NCI-H2196 treated with DMSO at 0.1 percent for 48 hours (cell line): Measurements from ENCODE around the gene SEMA6B.
"Not testable (repeated sequence)": the region's sequence is repeated elsewhere in the genome, so short reads cannot be mapped to it uniquely, and the experiment has no call there.

ENCODE experiments used
- DNase-seq: peaks from one replicate; lab custom pipeline; 2025; ENCODE audit not compliant: unreplicated experiment; lab: John Stamatoyannopoulos, UW

Gene SEMA6B

DNA sequence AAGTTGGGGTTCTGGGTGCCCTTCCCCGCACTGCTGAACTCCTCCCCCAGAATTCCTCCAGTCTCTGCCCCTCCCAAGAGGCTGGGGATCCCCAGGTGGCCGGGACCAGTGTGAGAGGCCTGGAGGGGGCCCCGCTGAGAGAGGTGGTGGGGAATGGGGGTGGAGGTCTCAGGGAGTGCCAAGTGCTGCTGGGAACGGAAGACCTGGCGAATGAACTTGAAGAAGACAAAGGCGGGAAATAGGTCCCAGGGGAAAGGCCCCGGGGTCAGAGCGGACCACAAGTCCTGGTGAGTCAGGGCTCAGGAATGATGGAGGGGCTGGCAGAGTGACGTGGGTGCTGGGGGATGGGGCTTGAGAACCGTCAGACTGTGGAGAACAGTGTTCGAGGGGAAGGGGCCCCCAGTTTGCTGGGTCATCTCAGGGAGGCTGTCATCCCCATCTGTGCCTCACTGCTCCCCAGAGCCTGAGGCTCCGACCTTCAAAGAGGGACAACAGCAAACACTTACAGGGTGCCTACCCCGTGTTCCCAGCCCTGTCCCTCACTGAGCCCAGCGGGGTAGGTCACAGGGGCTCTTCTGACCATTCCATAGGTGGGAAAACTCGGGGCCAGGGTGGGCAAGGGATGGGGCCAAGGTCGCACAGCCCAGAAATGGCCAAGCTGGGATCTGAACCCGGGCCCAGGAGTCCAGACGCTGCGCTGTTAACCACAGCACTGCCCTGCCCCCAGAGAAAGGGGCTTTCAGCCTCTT, 16.0 kb upstream of the SEMA6B start:
- no peak for DNase-seq

DNA sequence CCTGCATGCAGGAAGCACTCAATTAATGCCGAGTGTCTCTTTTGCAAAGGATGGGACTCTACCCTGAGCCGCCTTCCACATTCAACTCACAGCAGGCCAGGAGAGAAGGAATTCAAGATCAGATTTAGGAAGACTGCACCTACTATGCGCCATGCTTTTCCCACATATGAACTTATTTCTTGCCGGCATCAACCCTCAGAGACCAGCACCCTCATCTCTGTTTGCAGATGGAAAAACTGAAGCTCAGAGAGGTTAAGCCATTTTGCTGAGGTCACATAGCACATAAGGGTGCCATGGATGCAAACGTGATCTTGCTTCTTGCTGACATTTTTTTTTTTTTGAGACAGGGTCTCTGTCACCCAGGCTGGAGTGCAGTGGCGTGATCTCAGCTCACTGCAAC, 14.2 kb upstream of the SEMA6B start:
- no peak for DNase-seq

DNA sequence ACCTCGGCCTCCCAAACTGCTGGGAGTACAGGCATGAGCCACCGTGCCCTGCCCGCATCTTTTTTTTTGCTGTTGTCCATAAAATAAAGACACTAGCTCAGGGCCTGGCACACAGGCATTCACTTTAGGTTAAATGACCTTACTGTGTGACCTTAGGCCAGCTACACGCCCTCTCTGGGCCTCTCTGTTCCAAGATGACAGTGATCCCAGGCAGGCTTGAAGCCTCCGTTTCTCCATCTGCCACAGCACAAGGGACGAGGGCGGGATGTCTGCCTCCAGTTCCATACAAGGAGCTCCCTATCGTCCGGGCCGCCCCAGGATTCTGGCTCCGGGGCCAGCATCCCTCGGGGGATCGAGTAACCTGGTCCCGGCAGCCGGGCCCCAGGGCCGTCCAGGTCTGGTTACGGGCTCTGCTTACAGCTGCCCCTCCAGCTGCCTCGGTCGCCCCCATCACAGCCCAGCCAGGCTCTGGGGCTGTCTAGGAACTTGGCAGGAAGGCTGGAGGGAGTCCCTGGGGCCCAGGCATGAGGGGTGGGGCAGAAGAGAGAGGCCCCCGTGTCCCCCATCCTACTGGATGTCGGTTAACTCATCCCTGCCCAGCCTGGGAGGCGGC, 11.9 kb upstream of the SEMA6B start:
- DNase-seq, result no peak

DNA sequence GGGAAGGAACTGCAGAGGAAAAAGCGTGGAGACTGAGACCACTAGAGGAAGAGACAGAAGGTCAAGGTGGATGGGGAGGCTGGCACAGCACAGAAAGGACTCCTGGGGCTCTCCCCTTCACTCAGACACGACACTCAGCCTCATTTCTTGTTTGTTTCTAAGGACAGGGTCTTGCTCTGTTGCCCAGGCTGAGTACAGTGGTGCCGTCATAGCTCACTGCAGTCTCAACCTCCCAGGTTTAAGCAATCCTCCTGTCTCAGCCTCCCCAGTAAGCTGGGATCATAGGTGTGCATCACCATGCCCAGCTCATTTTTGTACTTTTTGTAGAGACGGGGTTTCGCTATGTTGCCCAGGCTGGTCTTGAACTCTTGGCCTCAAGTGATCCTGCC, 11.4 kb upstream of the SEMA6B start:
- no peak for DNase-seq

DNA sequence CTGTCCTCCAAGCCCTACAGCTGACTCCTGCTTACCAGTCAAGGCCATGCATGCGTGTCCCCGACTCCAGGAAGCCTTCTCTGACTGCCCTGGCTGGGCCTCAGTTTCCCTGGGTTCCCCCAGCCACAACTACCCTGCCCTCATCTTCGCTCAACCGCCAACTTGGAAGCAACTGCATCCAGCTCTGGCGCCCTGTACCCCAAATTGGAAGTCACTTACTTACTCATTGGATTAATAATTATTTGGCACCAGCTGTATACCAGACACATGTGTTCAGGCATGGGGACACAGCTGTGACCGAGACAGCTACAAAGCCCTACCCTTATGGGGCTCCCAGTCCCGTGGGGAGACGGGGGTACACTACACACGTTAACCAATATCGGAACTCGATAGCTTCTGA, 10.9 kb upstream of the SEMA6B start:
- DNase-seq, result no peak

DNA sequence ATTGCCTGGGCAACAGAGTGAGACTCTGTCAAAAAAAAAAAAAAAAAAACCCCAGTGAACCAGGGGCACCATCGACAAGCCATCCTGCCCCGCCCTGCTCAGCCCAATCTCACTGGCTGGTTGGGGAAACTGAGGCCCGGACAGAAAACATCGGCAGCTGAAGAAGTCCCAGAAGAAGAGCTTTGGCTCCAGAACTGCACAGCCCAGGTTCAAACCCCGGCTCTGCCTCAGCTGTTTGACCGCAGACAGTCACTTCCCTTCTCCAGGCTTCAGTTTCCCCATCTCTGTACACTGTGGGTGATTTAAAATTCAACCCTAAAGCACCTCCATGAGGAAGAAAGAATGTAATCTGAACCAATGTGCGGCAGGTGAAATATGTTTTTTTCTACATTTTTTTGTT, 9.4 kb upstream of the SEMA6B start:
- DNase-seq, result no peak

DNA sequence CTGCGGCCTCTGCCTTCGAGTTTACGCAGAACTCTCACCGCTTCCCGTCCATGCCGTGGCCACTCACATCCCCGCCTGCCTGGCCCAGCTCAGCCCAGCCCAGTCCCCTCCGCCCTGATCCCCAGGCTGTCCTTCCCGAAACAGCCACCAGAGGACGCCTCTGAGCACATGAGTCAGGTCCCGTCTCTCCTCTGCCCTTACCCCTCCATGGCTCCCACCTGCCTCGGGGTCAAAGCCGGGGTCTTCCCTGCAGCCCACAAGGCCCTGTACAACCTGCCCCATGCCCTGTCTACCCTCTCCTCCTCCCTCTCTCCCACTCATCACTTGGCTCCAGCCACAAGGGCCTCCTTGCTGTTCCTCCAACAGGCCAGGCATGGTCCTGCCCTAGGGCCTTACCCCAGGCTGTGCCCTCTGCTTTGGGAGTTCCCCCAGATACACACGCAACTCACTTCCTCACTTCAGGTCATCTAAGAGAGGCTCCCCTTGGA, 8.1 kb upstream of the SEMA6B start:
- DNase-seq, result no peak

DNA sequence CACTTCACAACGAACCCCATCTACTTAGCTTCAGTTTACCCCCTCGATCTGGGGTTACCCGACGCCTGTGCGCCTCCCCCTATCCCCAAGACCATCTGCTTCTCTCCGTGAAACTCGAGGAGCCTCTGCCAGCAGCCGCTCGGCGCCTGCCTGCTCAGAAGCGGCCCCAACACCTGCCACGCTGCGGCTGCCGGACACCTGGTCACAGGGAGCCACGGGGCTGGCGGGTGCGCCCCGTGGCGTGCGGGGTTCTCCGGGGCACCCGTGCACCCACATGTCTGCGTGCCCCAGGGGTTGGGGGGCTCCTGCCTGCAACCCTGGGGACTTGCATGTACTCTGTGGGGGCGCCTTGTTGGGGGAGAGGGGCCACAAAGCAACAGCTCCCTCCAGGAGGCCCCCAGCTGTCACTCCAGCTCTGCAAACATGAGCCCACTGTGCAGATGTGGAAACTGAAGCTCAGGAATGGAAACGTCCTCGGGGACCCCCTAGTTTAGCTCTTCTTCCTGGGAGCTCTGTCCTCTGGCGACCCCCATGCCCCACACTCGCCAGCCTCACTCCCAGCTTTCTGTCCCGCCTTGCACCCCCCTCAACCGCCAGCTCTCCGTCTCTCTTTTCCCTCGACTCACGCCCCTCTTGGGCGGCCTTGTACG, 7.0 kb upstream of the SEMA6B start:
- no peak for DNase-seq

DNA sequence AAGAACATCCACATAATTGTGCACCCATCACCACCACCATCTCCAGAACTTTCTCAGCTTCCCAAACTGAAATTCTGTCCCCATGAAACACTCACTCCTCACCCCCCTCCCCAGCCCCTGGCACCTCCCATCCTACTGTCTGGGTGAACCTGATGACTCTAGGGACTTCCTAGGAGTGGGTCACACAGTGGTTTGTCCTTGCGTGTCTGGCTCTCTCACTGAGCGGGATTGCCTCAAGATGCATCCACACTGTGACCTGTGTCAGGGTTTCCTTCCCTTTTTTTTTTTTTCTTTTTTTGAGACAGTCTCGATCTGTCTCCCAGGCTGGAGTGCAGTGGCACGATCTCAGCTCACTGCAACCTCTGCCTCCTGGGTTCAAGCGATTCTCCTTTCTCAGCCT, 4.1 kb upstream of the SEMA6B start:
- DNase-seq, result not testable (repeated sequence)

DNA sequence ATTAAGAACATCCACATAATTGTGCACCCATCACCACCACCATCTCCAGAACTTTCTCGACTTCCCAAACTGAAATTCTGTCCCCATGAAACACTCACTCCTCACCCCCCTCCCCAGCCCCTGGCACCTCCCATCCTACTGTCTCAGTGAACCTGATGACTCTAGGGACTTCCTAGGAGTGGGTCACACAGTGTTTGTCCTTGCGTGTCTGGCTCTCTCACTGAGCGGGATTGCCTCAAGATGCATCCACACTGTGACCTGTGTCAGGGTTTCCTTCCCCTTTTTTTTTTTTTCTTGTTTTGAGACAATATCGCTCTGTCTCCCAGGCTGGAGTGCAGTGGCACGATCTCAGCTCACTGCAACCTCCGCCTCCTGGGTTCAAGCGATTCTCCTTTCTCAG, 2.6 kb upstream of the SEMA6B start:
- not testable (repeated sequence) for DNase-seq

DNA sequence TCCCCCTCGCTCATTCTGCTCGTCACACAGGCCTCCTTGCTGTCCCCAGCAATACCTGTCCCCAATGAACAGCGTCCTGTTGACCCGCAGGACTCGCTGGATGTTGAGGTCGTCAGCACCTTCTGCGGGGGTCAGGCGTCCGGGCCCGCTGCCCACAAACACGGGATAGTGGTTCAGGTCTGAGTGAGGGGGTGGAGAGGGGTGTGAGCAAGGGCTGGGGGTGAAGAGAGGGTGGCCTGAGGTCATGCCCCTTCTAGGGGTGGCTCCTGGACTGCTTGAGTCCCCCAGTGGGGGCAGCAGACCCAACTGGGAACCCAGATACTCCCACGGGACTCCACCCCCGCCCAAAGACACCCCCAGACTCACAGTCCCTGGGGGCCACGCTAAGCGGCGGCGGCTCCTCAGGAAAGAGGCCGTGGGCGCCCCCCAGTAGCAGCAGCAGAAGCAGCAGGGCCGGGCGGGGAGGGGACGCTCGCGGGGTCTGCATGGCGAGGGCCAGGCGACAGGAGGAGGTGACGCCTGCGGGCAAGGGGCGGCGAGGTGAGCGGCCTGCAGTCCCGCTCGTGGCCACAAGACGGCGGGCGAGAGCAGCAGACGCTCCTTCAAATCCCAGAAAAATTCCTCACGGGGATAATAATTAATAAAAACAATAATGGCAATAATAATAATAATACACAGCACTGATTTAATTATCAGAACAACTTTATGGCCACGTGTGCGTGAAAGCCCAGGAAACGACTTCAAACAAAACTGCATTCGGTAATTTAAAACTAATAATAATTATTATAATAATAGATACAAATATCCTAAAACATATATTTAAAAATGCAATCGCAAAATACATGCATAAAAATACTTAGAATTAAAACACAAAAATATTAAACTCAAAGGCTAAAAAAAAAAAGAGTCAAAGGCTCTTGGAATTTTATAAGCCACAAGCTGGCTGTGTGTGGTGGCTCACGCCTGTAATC, 1.2 kb downstream of the SEMA6B start:
- no peak for DNase-seq

DNA sequence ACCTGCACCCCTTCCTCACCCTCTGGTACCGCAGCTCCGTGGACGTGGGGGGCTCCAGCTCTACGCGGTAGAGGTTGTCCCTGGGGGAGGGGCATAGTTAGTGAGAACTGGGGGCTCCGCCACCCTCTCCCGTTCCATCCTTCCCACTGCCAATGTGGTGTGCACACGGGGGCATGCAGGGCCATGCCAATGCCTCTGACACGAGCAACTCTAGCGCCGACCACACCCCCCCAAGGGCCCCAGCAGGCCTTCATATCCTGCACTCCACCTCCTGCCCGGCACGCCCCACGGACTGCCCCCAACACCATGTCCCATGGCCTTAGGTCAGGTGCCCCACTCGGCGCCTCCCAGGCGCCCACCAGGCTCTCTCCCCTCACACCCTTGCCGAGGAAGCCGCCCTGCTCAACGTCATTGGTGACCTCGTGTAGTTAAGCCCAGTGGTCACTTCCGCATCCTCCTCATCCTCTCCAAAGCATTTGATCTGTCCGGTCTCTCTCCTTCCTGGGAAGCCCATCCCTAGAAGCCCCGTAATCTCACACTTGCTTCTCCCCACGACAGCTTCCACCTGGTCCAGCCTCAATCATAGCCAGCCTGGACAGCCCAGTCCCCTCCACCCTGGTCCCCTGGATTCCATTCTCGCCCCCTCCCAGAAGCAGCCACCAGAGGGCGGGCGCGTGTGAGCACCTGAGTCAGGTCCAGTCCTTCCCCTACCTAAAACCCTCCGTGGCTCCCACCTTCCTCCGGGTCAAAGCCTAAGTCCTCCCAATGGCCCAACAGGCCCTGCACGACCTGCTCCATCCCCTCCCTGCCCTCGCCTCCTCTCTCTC, 2.1 kb downstream of the SEMA6B start:
- DNase-seq, result no peak

DNA sequence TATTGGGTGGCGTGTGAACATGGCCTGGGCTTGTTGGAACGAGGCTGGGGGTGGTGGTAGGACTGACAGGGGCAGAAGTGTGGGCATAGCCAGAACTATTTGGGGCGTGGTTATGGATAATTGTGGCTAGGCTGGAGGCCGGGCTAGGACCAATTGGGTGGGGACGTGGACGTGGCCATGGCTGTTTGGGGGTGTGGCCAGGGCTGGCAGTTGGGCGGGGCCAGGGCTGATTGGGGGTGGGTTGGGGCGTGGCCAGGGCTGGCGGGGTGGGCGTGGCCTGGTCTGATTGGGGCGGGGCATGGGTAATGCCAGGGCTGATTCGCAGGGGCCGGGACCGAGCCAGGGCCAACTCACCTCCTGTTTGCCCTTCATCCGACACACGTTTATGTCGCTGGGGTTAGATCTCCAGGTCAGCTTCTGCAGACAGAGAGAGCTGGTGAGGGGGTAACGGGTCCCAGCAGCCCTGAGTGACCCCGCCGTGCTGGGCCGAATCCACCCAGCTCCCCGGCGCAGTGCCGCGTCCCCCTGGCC, 2.8 kb downstream of the SEMA6B start:
- DNase-seq, result no peak

DNA sequence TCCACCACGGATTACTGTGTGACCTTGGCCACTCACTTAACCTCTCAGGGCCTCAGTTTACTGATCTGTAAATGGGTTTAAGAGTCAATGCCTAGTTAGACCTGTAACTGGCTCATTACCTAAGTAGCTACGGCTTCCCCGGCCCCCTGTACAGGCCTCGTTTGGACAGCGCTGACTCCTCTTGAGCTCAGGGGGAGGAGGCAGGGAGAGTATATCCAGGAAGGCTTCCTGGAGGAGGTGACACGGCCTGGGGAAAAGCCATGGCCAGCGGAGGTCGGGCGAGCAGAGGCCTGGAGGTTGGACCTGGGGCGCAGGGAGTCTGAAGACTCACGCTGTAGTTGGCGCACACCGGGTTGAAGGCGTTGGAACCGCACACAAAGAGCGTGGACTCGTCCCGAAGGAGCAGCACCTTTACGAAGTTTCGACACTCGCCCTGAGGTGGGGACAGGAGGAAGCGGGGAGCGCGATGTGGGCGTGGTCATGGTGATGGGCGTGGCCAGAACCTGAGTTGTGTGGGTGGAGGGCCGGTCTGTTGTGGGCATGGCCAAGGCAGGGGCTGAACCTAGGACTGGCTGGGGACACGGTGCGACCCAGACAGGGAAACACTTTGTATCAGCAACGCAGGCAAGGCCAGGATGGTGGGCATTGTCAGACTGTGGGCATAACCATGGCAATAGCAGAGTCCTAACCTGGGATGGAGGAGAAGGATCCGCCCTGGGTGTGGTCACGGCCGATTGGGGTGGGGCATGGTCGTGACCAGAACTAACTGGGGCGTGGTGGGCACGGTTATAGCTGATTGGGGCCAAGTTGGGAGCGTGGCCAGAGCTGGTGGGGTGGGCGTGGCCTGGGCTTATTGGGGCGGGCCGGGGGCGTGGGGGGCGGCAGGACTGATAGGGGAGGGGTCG, 3.6 kb downstream of the SEMA6B start:
- DNase-seq, result no peak

DNA sequence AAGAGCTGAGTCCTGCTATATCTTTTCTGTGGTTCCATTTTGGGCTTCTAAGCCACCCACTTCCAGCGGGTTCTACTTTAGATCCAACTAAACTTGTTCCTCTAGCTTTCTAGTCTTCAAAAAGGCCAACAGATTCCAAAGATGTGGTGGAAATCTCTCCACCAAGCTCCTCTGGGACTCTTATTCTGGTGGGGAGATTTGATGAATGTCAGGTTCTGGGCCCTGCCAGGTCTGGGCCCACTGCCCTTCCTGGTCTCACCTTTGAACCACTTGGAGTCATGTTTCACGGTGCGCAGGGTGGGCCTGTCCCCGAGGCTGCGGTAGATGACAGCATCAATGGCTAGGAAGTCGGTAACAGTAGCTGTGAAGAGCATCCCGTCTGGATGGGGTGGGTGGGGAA, 4.8 kb downstream of the SEMA6B start:
- no peak for DNase-seq

DNA sequence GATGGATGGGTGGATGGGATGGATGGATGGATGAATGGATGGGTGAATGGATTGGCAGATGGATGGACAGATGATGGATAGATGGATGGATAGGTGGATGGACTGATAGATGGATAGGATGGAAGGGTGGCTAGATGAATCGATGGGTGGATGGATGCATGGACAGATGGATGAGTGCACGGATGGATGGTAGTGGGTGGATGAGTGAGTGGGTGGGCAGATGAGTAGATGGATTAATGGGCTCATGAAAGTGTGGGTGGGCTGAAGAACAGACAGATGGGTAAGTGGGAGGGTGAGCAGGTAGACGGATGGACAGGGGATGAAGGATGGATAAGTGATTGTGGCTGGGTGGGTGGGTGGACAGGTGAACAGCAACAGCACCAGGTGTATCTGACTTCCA, 5.7 kb downstream of the SEMA6B start:
- DNase-seq, result no peak

DNA sequence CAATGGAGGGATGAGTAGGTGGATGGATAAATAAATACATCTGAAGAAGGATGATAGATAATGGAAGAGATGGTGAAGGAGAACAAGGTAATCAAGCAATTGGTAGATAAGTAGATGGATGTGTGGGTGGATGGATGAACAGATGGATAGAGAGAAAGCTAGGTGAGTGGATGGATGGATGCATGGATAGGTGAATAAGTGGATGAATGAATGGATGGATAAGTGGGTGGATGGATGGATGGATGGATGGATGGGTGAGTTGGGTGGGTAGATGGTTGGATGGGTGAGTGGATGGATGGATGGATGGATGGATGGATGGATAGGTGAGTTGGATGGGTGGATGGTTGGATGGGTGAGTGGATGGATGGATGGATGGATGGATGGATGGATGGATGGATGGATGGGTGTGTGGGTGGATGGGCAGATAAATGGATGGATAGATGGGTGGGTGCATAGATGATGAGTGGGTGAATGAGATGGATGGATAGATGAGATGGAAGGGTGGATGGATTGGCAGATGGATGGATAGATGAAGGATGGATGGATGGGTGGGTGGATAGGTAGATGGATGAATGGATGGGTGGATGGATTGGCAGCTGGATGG, 6.3 kb downstream of the SEMA6B start:
- DNase-seq, result no peak

DNA sequence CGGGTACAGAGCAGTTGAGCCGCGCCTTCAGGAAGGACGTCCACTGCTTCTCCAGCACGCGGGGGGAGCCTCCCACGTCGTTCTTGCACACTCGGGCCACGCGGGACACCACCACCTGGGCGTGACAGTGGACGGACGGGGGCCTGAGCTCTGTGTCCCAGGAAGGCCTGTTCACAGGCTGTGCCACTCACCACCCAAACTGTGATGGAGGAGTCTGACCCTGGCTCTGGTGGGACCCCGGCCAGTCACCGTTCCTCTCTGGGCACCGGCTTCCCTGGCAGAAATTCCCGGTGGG, 7.0 kb downstream of the SEMA6B start:
- DNase-seq, result no peak
